ENCODE results near the gene PRKACG.

PRKACG gene

DNA sequence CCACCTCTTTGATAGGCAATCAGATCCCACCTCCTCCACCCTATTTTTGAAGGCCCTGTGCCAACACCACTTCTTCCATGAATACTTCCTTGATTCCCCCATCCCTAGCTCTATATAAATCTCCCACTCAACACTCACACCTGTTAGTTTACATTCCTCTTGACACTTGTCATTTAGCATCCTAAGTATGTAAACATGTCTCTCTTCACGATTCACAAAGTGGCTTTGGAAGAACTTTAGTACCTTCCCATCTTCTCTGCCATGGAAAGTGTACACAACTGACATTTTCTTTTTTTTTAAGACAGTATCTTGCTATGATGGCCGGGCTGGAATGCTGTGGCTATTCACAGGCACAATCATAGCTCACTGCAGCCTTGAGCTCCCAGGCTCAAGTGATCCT lies 20.2 kb upstream of the PRKACG start:
- Histone ChIP-seq H3K27ac (no peak overlapping the region), H3K9ac (no peak overlapping the region), H3K36me3 (no peaks in the 10 kb centered on the region; a peak in 1 of 22 replicates), H3K4me3 (no peak overlapping the region), H3K4me1 (peaks cover 10 to 40% (median 25%) of the 10 kb centered on the region in 10 experiments; a peak in 19 of 20 replicates), H3K4me2 (no peak overlapping the region), H3K27me3 (no peaks in the 10 kb centered on the region), H4K20me1 (peaks cover 0 to 23% (median 3%) of the 10 kb centered on the region in 11 experiments; a peak in 9 of 22 replicates), H3K9me3 (replicated peaks in 1 of 11) (peaks cover 9 to 14% (median 11%) of the 10 kb centered on the region in 11 experiments; a peak in 20 of 22 replicates)
- TF ChIP-seq Cebpa-rat (IDR thresholded peaks at IDR 0.05) = no peak

DNA sequence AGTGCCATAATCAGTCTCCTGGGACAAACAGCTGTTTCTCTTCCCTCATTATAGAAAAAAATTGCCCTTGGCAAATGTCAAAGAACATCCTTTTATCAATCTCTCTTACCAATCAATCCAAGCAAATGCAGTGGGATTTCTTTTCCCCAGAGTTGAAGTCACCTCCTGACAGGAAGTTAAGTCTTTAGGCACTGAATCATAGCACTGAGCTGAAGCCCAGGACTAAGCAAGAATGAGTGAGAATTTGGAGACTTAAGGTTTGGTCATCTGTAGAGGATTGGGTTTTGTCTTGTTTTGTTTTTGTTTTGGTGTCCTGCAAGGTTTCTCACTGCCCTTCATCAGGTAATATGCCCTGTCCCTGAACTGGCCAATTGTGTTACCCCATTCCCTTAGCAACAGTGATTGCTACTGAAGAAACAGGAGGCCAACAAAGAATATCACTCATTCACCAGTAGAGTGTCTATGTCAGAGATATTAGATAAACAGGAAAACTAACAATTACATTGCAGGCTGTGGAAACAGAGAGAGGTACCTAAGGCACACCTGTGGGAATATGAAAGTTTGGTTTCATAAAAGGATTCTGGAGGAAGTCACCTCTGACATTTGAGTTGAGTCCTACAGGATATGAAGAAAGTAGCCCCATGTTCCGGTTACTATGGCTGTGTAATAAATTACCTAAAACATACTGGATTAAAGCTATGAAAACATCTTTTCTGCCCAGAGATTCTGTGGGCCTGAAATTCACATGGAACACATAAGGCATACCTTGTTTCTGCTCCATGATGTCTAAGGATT lies 17.1 kb upstream of the PRKACG start:
- H3K4me1 ChIP-seq = peaks cover 10 to 49% (median 33%) of the 10 kb centered on the region in 10 experiments
- no peak overlapping the region for H3K4me3 ChIP-seq
- no peaks in the 10 kb centered on the region for H3K27me3 ChIP-seq
- peaks cover 9 to 17% (median 12%) of the 10 kb centered on the region in 11 experiments; a peak in 20 of 22 replicates for H3K9me3 ChIP-seq (replicated peaks in 1 of 11)
- no peaks in the 10 kb centered on the region for H3K36me3 ChIP-seq
- TF ChIP-seq Cebpa-rat (IDR thresholded peaks at IDR 0.05) = no peak
- no peak overlapping the region for H3K27ac ChIP-seq
- peak overlapping the region in 7 of 11 experiments; percentile 2 to 63 (median 16); a peak in 9 of 22 replicates for H3K4me2 ChIP-seq
- no peak overlapping the region for H3K9ac ChIP-seq
- no peaks in the 10 kb centered on the region for H4K20me1 ChIP-seq

DNA sequence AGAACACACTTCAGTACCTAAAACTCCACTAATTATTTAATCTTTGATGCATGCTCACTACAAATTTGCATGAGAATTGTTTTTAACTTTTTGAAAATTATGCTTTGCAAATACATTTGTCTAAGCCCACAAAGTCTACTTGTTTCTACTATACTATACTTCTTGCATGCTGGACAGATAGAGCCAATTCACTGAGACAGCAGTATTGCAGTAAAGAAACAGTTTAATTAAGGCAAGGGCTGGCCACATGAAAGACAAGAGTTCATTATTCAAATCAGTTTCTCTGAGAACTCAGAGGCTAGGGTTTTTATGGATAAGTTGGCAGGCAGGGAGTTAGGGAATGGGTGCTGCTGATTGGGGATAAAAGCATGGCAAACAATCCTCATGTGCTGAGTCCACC lies 15.6 kb upstream of the PRKACG start:
- no peak overlapping the region; a peak in 1 of 20 replicates for H3K4me3 ChIP-seq
- H4K20me1 ChIP-seq = no peaks in the 10 kb centered on the region
- no peaks in the 10 kb centered on the region for H3K36me3 ChIP-seq
- peak overlapping the region in 2 of 11 experiments; percentile 63 to 80; a peak in 5 of 22 replicates for H3K4me2 ChIP-seq
- peaks cover 9 to 17% (median 12%) of the 10 kb centered on the region in 11 experiments; a peak in 20 of 22 replicates for H3K9me3 ChIP-seq (replicated peaks in 1 of 11)
- H3K9ac ChIP-seq = no peak overlapping the region
- H3K4me1 ChIP-seq = peaks cover 10 to 45% (median 31%) of the 10 kb centered on the region in 10 experiments
- H3K27ac ChIP-seq = peak overlapping the region in 1 of 11 experiments; percentile 52; a peak in 1 of 22 replicates
- H3K27me3 ChIP-seq = no peaks in the 10 kb centered on the region
- no peak for TF ChIP-seq Cebpa-rat (IDR thresholded peaks at IDR 0.05)

DNA sequence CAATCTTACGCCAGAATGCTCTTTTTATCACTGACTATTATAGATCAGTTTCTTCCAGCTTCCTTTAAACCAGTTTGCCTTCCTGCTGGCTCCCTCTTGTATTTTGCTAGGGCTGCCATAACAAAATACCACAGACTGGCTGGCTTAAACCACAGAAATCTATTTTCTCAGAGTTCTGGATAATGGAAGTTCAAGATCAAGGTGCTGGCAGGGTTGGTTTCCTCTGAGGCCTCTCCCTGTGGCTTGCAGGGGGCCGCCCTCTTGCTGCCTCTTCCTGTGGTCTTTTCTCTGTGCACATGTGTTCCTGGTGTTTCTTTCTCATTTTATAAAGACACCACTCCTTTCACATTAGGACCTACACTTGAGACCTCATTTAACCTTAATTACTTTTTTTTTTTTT lies 14.8 kb upstream of the PRKACG start:
- H3K27ac ChIP-seq = peak overlapping the region in 3 of 11 experiments; percentile 44 to 52 (median 47); a peak in 4 of 22 replicates
- no peaks in the 10 kb centered on the region for H4K20me1 ChIP-seq
- peak overlapping the region; percentile 22 to 86 (median 66); a peak in 21 of 22 replicates for H3K4me2 ChIP-seq
- no peak for TF ChIP-seq Cebpa-rat (IDR thresholded peaks at IDR 0.05)
- H3K4me3 ChIP-seq = 0 out of 20 replicates have a peak overlapping the region, but pooled peaks of 1 of the 10 experiments have one; percentile 9
- peaks cover 10 to 45% (median 31%) of the 10 kb centered on the region in 10 experiments for H3K4me1 ChIP-seq
- H3K9ac ChIP-seq = peak overlapping the region in 1 of 11 experiments; percentile 5; a peak in 1 of 22 replicates
- H3K9me3 ChIP-seq (replicated peaks in 1 of 11) = peaks cover 9 to 17% (median 12%) of the 10 kb centered on the region in 11 experiments; a peak in 20 of 22 replicates
- H3K36me3 ChIP-seq = no peaks in the 10 kb centered on the region
- H3K27me3 ChIP-seq = no peaks in the 10 kb centered on the region

DNA sequence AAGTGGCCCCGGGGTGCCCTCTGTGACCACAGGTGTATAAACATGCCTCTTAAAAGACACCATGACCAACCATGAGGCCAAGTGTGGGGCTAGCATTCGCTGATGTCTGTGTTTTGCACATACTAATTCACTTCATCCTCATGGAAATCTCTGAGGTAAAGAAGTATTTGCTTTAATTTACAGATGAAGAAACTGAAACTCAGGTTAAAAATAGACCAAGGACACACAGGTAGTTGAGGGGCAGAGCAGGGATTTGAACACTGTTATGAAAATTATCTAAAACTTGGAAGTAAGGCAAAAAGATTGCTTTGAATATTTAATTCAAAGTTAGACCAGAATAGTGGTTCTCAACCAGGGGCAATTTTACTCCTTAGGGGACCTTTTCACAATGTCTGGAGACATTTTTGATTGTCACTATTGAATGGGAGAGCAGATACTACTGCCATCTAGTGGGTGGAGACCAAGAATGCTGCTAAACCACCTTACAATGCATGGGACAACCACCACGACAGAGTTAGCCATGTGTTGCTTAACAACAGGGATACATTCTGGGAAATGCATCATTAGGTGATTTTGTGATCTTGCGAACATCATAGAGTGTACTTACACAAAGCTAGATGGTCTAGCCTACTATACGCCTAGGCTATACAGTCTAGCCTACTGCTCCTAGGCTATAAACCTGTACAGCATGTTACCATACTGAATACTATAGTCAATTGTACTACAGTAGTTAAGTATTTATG lies 13.6 kb upstream of the PRKACG start:
- H3K4me3 ChIP-seq = no peak overlapping the region
- TF ChIP-seq Cebpa-rat (IDR thresholded peaks at IDR 0.05) = no peak
- no peaks in the 10 kb centered on the region for H3K27me3 ChIP-seq
- H3K27ac ChIP-seq = no peak overlapping the region; a peak in 2 of 22 replicates
- peaks cover 9 to 17% (median 12%) of the 10 kb centered on the region in 11 experiments; a peak in 20 of 22 replicates for H3K9me3 ChIP-seq (replicated peaks in 1 of 11)
- H3K36me3 ChIP-seq = no peaks in the 10 kb centered on the region
- H4K20me1 ChIP-seq = no peaks in the 10 kb centered on the region
- H3K4me2 ChIP-seq = peak overlapping the region in 9 of 11 experiments; percentile 22 to 86 (median 71); a peak in 15 of 22 replicates
- peaks cover 10 to 45% (median 31%) of the 10 kb centered on the region in 10 experiments for H3K4me1 ChIP-seq
- H3K9ac ChIP-seq = no peak overlapping the region

DNA sequence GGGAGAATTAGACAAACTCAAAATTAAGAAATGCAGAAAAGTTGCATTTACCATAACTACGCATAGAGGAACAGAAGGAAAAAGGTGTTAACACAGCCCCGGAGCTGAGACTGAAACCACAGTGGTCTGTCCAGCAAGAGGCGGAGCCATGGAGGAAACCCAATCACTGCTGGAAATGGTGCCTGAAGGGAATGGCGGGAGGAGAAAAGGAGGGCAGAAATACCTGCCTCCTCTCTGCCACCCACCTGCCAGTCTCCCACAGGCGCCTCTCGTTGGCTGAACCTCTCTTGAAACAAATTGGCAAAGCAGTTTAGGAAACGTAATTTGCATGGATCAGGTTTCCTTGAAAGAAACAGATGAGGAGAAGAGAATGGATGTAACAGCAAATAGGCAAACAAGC lies 9.7 kb upstream of the PRKACG start:
- H3K4me2 ChIP-seq = no peak overlapping the region

DNA sequence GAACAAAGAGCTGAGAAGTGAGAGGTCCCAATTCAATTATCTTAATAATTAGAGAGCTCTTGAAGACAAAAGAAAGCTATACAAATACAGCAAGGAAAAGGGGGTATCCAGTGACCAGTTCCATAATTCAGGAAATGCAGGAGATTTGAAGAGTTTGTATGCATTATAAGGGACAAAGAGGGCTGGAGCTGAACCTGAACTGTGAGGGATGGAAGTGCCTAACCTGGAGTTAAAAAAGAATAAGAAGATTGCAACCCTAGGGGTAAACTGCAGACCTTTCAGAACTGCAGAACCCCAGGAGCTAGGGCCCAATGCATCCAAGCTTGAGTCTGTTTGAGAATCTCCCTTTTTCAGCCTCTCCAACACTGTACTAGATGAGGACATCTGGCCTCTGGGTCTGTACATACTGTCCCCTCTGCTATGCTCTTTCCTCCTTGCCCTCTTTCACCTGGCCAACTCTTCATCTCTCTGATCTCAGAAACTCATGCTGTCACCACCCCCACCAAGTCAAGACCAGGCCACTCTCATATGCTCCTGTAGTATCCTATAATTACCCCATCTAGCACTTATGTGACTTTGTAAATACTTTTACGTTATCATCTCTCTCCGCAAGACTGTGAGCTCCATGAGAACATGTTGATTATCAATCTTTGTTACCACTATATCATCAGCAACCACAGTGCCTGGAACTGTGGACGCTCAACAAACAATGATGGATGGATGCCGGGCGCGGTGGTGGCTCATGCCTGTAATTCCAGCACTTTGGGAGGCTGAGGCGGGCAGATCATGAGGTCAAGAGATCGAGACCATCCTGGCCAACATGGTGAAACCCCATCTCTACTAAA lies 6.6 kb upstream of the PRKACG start:
- no peaks in the 10 kb centered on the region for H3K9me3 ChIP-seq (replicated peaks in 1 of 11)
- H4K20me1 ChIP-seq = no peaks in the 10 kb centered on the region
- H3K27ac ChIP-seq = no peak overlapping the region
- no peak for TF ChIP-seq Cebpa-rat (IDR thresholded peaks at IDR 0.05)
- H3K27me3 ChIP-seq = no peaks in the 10 kb centered on the region
- H3K4me2 ChIP-seq = peak overlapping the region in 6 of 11 experiments; percentile 0 to 47 (median 20); a peak in 5 of 22 replicates
- no peak overlapping the region for H3K9ac ChIP-seq
- no peak overlapping the region for H3K4me3 ChIP-seq
- no peaks in the 10 kb centered on the region for H3K36me3 ChIP-seq
- H3K4me1 ChIP-seq = peaks cover 0 to 35% (median 19%) of the 10 kb centered on the region in 10 experiments; a peak in 14 of 20 replicates

More for the DNA sequence above, 9.7 kb upstream of the PRKACG start:
- no peak overlapping the region for H3K27ac ChIP-seq
- H3K9ac ChIP-seq = no peak overlapping the region
- H3K9me3 ChIP-seq (replicated peaks in 1 of 11) = no peaks in the 10 kb centered on the region
- no peak for TF ChIP-seq Cebpa-rat (IDR thresholded peaks at IDR 0.05)
- no peaks in the 10 kb centered on the region for H3K36me3 ChIP-seq
- no peak overlapping the region for H3K4me3 ChIP-seq
- peaks cover 6 to 38% (median 25%) of the 10 kb centered on the region in 10 experiments for H3K4me1 ChIP-seq
- H3K27me3 ChIP-seq = no peaks in the 10 kb centered on the region
- H4K20me1 ChIP-seq = no peaks in the 10 kb centered on the region

DNA sequence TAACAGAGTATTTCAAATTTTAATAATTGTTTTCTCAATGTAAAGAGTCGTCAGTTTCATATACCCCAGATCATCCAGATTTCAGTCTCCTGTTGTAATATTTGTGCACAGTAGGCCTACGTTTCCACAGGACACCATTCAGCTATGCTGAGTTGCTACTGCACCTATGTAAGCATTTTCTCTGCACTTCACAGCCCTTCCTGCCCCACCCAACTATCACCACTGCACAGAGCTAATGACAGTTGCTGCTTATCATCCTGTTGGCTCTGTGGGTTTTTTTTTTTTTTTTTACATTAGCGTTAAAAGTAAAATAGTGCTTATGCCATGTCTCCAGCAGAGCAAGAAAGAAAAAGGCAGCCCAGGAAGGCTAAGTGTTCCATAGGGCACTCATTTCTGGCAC lies 5.9 kb upstream of the PRKACG start:
- no peak overlapping the region for H3K9ac ChIP-seq
- peaks cover 0 to 35% (median 19%) of the 10 kb centered on the region in 10 experiments; a peak in 14 of 20 replicates for H3K4me1 ChIP-seq
- H3K27ac ChIP-seq = no peak overlapping the region
- H3K4me3 ChIP-seq = no peak overlapping the region
- no peak for TF ChIP-seq Cebpa-rat (IDR thresholded peaks at IDR 0.05)
- H3K9me3 ChIP-seq (replicated peaks in 1 of 11) = no peaks in the 10 kb centered on the region
- peak overlapping the region in 8 of 11 experiments; percentile 0 to 47 (median 20); a peak in 9 of 22 replicates for H3K4me2 ChIP-seq
- H3K27me3 ChIP-seq = no peaks in the 10 kb centered on the region
- no peaks in the 10 kb centered on the region for H4K20me1 ChIP-seq
- no peaks in the 10 kb centered on the region for H3K36me3 ChIP-seq

Data from BLaER1 treated with 17β-estradiol and CSF1 and Interleukin-3, amounts not matched to agents 10 nM and 100 nM (cell line).